HepG2 (cell line): ENCODE data around the gene TPX2. TPM values are rescaled to one million over a fixed set of nuclear protein-coding genes. Genes with fewer than 3 reads are reported as not detected.

Experiments used
- ARNT2 ChIP-seq: sonication (generic); formaldehyde crosslinking; IDR thresholded peaks from 2 replicates; pipeline ENCODE4 v1.8.0; 2022; ENCODE audit warnings: mild to moderate bottlenecking, low read depth, missing genetic modification reagents, moderate library complexity
- IKZF5 ChIP-seq: IDR thresholded peaks from 2 replicates; pipeline ENCODE4 v1.6.1; 2018; ENCODE audit warnings: missing genetic modification reagents, mild to moderate bottlenecking, missing compliant biosample characterization
- NFYC ChIP-seq: IDR thresholded peaks from 2 replicates; pipeline ENCODE4 v1.6.1; 2016; ENCODE audit warnings: missing genetic modification reagents, missing compliant biosample characterization
- TARDBP ChIP-seq: sonication (generic); formaldehyde crosslinking; IDR thresholded peaks from 2 replicates; pipeline ENCODE4 v1.8.0; 2022; ENCODE audit warnings: mild to moderate bottlenecking, missing genetic modification reagents
- THYN1 ChIP-seq: sonication (generic); formaldehyde crosslinking; IDR thresholded peaks from 2 replicates; pipeline ENCODE4 v1.8.1; 2023; ENCODE audit warnings: low read depth, mild to moderate bottlenecking, moderate library complexity, missing genetic modification reagents, borderline replicate concordance
- ZFP41 ChIP-seq: sonication (generic); formaldehyde crosslinking; IDR thresholded peaks from 2 replicates; pipeline ENCODE4 v1.4.0; 2020; ENCODE audit warnings: mild to moderate bottlenecking, missing genetic modification reagents, borderline replicate concordance
- ZNF574 ChIP-seq: sonication (generic); formaldehyde crosslinking; IDR thresholded peaks from 2 replicates; pipeline ENCODE4 v1.4.0; 2020; ENCODE audit warnings: missing genetic modification reagents
- ZNF619 ChIP-seq: sonication (generic); formaldehyde crosslinking; IDR thresholded peaks from 2 replicates; pipeline ENCODE4 v1.4.0; 2020; ENCODE audit warnings: mild to moderate bottlenecking, missing genetic modification reagents
- ZNF891 ChIP-seq: sonication (generic); formaldehyde crosslinking; IDR thresholded peaks from 2 replicates; pipeline ENCODE4 v1.5.0; 2020; ENCODE audit warnings: mild to moderate bottlenecking, missing genetic modification reagents
- ZSCAN31 ChIP-seq: sonication (generic); formaldehyde crosslinking; IDR thresholded peaks from 2 replicates; pipeline ENCODE4 v1.5.0; 2020; ENCODE audit warnings: low read depth, mild to moderate bottlenecking, missing genetic modification reagents
- polyA plus RNA-seq, 8 experiments: library from polyadenylated mRNA; depleted of rRNA in 3 of 8; stranded (reverse) in 7 of 8; unstranded in 1 of 8; fragments of >200 nt; fragmentation: Illumina TruSeq in 4 of 8; extraction: Trizol in 4 of 8; gene quantifications; 2 replicates each; pipeline versions ENCODE4 v1.2.1 to v1.2.3, GENCODE V29; 2011 to 2016; ENCODE audit warnings: low read depth in 4 of 8, missing spikeins in 1 of 8, mixed read lengths in 1 of 8; ENCODE audit not compliant: insufficient read depth in 1 of 8
- total RNA-seq, 5 experiments: library from RNA; depleted of rRNA; stranded (reverse); fragments of >200 nt; fragmentation: Illumina TruSeq; extraction: Trizol; gene quantifications; 2 replicates each; pipeline ENCODE4 v1.2.3, GENCODE V29; 2016; ENCODE audit warnings: low read depth in 1 of 5
- TF ChIP-seq, protein P1 (sequence below): sonication (generic); formaldehyde crosslinking; IDR thresholded peaks from 2 replicates; pipeline ENCODE4 v1.5.0; 2020; ENCODE audit warnings: mild to moderate bottlenecking, missing genetic modification reagents
- TF ChIP-seq, protein P2 (sequence below): IDR thresholded peaks from 2 replicates; pipeline ENCODE4 v1.6.1; 2016; ENCODE audit warnings: low read depth, missing genetic modification reagents, missing compliant biosample characterization

Gene TPX2
- total and polyA plus RNA-seq, 2 of the 13 experiments (the other 11 are each of a cell fraction or from before 2014, with no cell fraction given), result 34.3 to 124 TPM

GRCh38 chr20:31835977-31836852 is 97.1 kb downstream of the TPX2 start (continued):
- TF ChIP-seq THYN1 (CRISPR knock-in tag), result no peak
- TF ChIP-seq ZNF574 (CRISPR knock-in tag), result no peak
- peak; percentile 41 for TF ChIP-seq IKZF5
- TF ChIP-seq NFYC (CRISPR knock-in tag), result no peak
- TF ChIP-seq ZFP41 (CRISPR knock-in tag), result no peak
- TF ChIP-seq, protein P1, sequence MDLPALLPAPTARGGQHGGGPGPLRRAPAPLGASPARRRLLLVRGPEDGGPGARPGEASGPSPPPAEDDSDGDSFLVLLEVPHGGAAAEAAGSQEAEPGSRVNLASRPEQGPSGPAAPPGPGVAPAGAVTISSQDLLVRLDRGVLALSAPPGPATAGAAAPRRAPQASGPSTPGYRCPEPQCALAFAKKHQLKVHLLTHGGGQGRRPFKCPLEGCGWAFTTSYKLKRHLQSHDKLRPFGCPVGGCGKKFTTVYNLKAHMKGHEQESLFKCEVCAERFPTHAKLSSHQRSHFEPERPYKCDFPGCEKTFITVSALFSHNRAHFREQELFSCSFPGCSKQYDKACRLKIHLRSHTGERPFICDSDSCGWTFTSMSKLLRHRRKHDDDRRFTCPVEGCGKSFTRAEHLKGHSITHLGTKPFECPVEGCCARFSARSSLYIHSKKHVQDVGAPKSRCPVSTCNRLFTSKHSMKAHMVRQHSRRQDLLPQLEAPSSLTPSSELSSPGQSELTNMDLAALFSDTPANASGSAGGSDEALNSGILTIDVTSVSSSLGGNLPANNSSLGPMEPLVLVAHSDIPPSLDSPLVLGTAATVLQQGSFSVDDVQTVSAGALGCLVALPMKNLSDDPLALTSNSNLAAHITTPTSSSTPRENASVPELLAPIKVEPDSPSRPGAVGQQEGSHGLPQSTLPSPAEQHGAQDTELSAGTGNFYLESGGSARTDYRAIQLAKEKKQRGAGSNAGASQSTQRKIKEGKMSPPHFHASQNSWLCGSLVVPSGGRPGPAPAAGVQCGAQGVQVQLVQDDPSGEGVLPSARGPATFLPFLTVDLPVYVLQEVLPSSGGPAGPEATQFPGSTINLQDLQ (CRISPR knock-in tag), result no peak
- peak; percentile 52; the same call in 1 of the 2 replicates for TF ChIP-seq ZSCAN31 (CRISPR knock-in tag)
- peak; percentile 30; the same call in 1 of the 2 replicates for TF ChIP-seq ZNF619 (CRISPR knock-in tag)
- TF ChIP-seq TARDBP (CRISPR knock-in tag), result no peak
- TF ChIP-seq ARNT2, result 0 out of 2 replicates have a peak, but pooled peaks have one; percentile 60
- TF ChIP-seq, protein P2, sequence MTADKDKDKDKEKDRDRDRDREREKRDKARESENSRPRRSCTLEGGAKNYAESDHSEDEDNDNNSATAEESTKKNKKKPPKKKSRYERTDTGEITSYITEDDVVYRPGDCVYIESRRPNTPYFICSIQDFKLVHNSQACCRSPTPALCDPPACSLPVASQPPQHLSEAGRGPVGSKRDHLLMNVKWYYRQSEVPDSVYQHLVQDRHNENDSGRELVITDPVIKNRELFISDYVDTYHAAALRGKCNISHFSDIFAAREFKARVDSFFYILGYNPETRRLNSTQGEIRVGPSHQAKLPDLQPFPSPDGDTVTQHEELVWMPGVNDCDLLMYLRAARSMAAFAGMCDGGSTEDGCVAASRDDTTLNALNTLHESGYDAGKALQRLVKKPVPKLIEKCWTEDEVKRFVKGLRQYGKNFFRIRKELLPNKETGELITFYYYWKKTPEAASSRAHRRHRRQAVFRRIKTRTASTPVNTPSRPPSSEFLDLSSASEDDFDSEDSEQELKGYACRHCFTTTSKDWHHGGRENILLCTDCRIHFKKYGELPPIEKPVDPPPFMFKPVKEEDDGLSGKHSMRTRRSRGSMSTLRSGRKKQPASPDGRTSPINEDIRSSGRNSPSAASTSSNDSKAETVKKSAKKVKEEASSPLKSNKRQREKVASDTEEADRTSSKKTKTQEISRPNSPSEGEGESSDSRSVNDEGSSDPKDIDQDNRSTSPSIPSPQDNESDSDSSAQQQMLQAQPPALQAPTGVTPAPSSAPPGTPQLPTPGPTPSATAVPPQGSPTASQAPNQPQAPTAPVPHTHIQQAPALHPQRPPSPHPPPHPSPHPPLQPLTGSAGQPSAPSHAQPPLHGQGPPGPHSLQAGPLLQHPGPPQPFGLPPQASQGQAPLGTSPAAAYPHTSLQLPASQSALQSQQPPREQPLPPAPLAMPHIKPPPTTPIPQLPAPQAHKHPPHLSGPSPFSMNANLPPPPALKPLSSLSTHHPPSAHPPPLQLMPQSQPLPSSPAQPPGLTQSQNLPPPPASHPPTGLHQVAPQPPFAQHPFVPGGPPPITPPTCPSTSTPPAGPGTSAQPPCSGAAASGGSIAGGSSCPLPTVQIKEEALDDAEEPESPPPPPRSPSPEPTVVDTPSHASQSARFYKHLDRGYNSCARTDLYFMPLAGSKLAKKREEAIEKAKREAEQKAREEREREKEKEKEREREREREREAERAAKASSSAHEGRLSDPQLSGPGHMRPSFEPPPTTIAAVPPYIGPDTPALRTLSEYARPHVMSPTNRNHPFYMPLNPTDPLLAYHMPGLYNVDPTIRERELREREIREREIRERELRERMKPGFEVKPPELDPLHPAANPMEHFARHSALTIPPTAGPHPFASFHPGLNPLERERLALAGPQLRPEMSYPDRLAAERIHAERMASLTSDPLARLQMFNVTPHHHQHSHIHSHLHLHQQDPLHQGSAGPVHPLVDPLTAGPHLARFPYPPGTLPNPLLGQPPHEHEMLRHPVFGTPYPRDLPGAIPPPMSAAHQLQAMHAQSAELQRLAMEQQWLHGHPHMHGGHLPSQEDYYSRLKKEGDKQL (CRISPR knock-in tag), result no peak
- TF ChIP-seq ZNF891, result peak; percentile 19; the same call in 1 of the 2 replicates
